ENCODE measurements around the gene AMPD3.

AMPD3 gene

GRCh38 chr11:10518123-10518522 lies 63.1 kb downstream of the AMPD3 start:
- no peak for TF ChIP-seq CTCF (IDR thresholded peaks at IDR 0.05; ENCODE audit: borderline replicate concordance, insufficient read depth, low read depth, low read length)
- H3K4me3 ChIP-seq (ENCODE audit: low read depth, low read length): no peak overlapping the region

DNA sequence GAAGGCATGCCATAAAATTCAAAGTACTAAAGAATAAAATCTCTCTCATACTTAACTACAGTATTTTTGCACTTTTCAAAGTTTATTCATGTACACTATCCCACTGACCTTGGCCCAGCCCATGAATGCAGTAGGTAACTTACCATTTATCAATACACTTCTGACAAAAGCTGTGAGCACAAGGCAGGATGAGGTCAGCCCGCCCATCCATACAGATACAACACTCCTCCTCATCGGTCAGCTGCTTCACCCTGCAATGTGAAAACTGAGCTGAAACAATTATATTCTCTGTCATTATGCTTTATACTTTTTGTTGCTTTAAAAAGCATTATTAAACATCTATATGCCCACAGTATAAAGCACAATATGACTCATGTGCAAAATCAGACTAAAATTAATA lies 63.8 kb downstream of the AMPD3 start:
- no peak for TF ChIP-seq CTCF (IDR thresholded peaks at IDR 0.05; ENCODE audit: borderline replicate concordance, insufficient read depth, low read depth, low read length)
- no peak overlapping the region for H3K4me3 ChIP-seq (ENCODE audit: low read depth, low read length)

GRCh38 chr11:10519630-10520029 lies 64.6 kb downstream of the AMPD3 start:
- TF ChIP-seq CTCF (IDR thresholded peaks at IDR 0.05; ENCODE audit: borderline replicate concordance, insufficient read depth, low read depth, low read length): no peak
- H3K4me3 ChIP-seq (ENCODE audit: low read depth, low read length): no peak overlapping the region

DNA sequence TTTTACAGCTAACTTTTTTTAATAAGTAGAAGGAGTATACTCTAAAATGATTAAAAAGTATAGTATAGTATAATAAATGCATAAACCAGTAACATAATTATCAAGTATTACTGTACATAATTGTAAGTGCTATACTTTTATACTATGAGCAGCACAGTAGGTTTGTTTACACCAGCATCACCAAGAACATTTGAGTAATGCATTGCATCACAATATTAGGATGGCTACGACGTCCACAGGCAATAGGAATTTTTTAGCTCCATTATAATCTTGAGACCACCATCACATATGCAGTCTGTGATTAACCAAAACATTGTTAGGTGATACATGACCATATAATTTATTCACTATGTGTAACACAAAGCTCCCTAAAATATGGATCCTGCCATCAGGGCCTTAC lies 65.5 kb downstream of the AMPD3 start:
- TF ChIP-seq CTCF (IDR thresholded peaks at IDR 0.05; ENCODE audit: borderline replicate concordance, insufficient read depth, low read depth, low read length): no peak
- H3K4me3 ChIP-seq (ENCODE audit: low read depth, low read length): no peak overlapping the region

- no peak overlapping the region for H3K4me3 ChIP-seq (ENCODE audit: low read depth, low read length)
- no peak for TF ChIP-seq CTCF (IDR thresholded peaks at IDR 0.05; ENCODE audit: borderline replicate concordance, insufficient read depth, low read depth, low read length)
These were observed 67.2 kb downstream of the AMPD3 start for GRCh38 chr11:10522276-10522675.

GRCh38 chr11:10522921-10523320 lies 67.9 kb downstream of the AMPD3 start:
- no peak overlapping the region for H3K4me3 ChIP-seq (ENCODE audit: low read depth, low read length)
- no peak for TF ChIP-seq CTCF (IDR thresholded peaks at IDR 0.05; ENCODE audit: borderline replicate concordance, insufficient read depth, low read depth, low read length)

DNA sequence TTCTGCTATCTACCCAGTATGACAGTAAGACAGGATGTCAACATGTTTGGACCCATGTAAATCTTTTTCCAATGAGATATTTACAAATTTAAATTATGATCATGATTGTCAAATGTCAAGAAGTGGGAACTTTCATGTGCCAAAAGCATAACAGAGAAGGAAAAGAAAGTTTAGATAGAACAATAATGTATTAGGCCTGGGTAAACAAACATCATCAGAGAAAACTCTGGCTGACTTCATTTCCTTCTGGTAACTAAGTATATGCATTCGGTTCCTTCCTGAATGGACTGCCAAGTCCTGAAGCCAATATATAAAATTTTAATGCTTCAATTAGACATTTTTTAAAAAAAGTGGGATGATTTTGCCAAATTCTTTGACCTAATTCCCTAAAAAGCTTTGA lies 69.4 kb downstream of the AMPD3 start:
- no peak for TF ChIP-seq CTCF (IDR thresholded peaks at IDR 0.05; ENCODE audit: borderline replicate concordance, insufficient read depth, low read depth, low read length)

More for the DNA sequence above, 69.4 kb downstream of the AMPD3 start:
- no peak overlapping the region for H3K4me3 ChIP-seq (ENCODE audit: low read depth, low read length)

Measured in GM12875 (cell line).